Thoracic aorta (tissue), 2 donors: ENCODE data around the gene TRIM65. TPM values are rescaled to one million over a fixed set of nuclear protein-coding genes. Genes with fewer than 3 reads are reported as not detected.

Source experiments
- ATAC-seq: fragments of 150-250 bp; one replicate; pipeline ENCODE4 v1.8.0; 2017; ENCODE audit warnings: low read depth; ENCODE audit not compliant: insufficient number of reproducible peaks, low FRiP score
- DNase-seq: peaks from one replicate; pipeline ENCODE4 v3.0.0-alpha.2; 2020; ENCODE audit warnings: low spot score
- H3K27ac ChIP-seq, 2 donors: fragments of 200-600 bp; sonication (generic); 1 replicate in 1 of 2; 2 replicates in 1 of 2; pipeline ENCODE4 v1.5.1; 2016; ENCODE audit warnings: mild to moderate bottlenecking in 2 of 2, moderate library complexity in 2 of 2
- H3K27me3 ChIP-seq: fragments of 200-600 bp; sonication (generic); replicated peaks from 2 replicates; pipeline ENCODE4 v1.6.0; 2016; ENCODE audit warnings: mild to moderate bottlenecking; ENCODE audit not compliant: insufficient read depth
- H3K36me3 ChIP-seq: fragments of 200-600 bp; sonication (generic); one replicate; pipeline ENCODE4 v1.5.1; 2016
- H3K4me1 ChIP-seq, 2 donors: fragments of 200-600 bp; sonication (generic); 1 replicate in 1 of 2; 2 replicates in 1 of 2; pipeline versions ENCODE4 v1.5.1 to v1.6.0; 2016; ENCODE audit warnings: low read depth in 2 of 2, mild to moderate bottlenecking in 1 of 2; ENCODE audit not compliant: control insufficient read depth in 1 of 2
- H3K4me3 ChIP-seq: fragments of 200-600 bp; sonication (generic); 2 replicates; pipeline ENCODE4 v1.5.1; 2016; ENCODE audit warnings: mild to moderate bottlenecking
- H3K9me3 ChIP-seq: fragments of 200-600 bp; sonication (generic); 2 replicates; pipeline ENCODE4 v1.5.1; 2016
- CTCF ChIP-seq: fragments of 200-600 bp; sonication (generic); IDR thresholded peaks from one replicate; pipeline ENCODE4 v1.5.1; 2019; ENCODE audit warnings: antibody characterized with exemption
- total RNA-seq, 2 donors: library from RNA; depleted of rRNA; stranded (reverse); fragments of >200 nt; gene quantifications; one replicate each; pipeline versions ENCODE4 v1.1.0 to v1.2.3, GENCODE V29; 2016

Gene TRIM65
- total RNA-seq, 2 donors from 2014 or later, result 21.4 to 22.6 TPM

- H3K36me3 ChIP-seq, result peaks cover 7% of the 10 kb centered on the region
- ATAC-seq, result no peak
- no peak for DNase-seq
- H3K4me3 ChIP-seq, result no peak overlapping the region
- no peak overlapping the region for H3K27ac ChIP-seq
- no peaks in the 10 kb centered on the region for H3K27me3 ChIP-seq
- H3K4me1 ChIP-seq, result no peaks in the 10 kb centered on the region
- no peaks in the 10 kb centered on the region for H3K9me3 ChIP-seq
- TF ChIP-seq CTCF, result no peak
Measured at GRCh38 chr17:75922963-75923874, 26.5 kb upstream of the TRIM65 start.

DNA sequence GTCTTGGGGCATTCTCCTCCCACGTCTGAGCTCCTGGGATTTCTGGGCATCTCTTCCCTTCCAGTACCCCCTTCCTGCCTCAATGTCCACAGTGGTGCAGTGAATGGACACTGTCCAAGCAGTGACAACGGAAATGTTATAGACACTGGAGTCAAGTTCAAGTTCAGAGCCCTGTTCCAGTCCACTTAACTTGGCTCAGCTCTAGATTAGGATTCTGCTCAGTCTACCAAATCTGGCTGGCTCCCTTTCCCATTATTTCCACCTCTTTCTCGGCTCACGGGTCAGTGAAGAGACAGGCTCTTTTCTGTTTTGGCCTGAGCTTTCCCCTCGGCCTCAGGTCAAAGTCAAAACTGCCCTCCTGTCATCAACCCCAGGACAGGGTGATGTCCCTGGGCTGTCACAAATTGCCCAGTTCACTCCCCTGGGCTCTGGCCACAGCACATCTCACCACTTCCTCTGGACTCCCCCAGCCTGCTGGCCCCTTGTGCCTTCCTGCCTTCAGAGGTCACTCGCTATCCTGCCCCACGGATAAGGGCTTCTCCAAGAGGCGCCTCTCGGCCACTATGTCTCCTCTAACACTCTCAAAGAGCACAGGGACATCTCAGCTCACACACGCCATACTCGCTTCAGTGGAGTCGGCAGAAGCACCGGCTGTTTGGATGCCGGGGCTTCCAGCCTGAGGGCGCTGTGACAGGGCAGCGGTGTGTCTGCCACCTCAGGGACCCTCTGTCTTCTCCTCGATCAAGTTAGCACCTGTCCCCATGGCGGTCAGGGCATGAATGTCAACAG lies 25.6 kb upstream of the TRIM65 start:
- TF ChIP-seq CTCF, result no peak
- ATAC-seq (no peak), DNase-seq (no peak)
- H3K4me1 ChIP-seq, result no peaks in the 10 kb centered on the region
- peaks cover 7% of the 10 kb centered on the region for H3K36me3 ChIP-seq
- H3K27ac ChIP-seq, result no peak overlapping the region
- H3K9me3 ChIP-seq, result no peaks in the 10 kb centered on the region
- no peaks in the 10 kb centered on the region for H3K27me3 ChIP-seq
- H3K4me3 ChIP-seq, result no peak overlapping the region

- Histone ChIP-seq H3K4me1 (no peaks in the 10 kb centered on the region), H3K27me3 (no peaks in the 10 kb centered on the region), H3K9me3 (no peaks in the 10 kb centered on the region), H3K27ac (no peak overlapping the region), H3K36me3 (peaks cover 7% of the 10 kb centered on the region), H3K4me3 (no peak overlapping the region)
- no peak for DNase-seq
- no peak for ATAC-seq
- TF ChIP-seq CTCF, result no peak
Measured at GRCh38 chr17:75921596-75921995, 24.8 kb upstream of the TRIM65 start.

GRCh38 chr17:75920045-75920560 lies 23.4 kb upstream of the TRIM65 start:
- no peak for ATAC-seq
- Histone ChIP-seq H3K27me3 (no peaks in the 10 kb centered on the region), H3K4me1 (no peaks in the 10 kb centered on the region), H3K4me3 (no peak overlapping the region), H3K9me3 (no peaks in the 10 kb centered on the region), H3K27ac (no peak overlapping the region), H3K36me3 (peaks cover 7% of the 10 kb centered on the region)
- no peak for TF ChIP-seq CTCF
- DNase-seq, result no peak

GRCh38 chr17:75919611-75920010 lies 22.9 kb upstream of the TRIM65 start:
- no peak for TF ChIP-seq CTCF
- no peaks in the 10 kb centered on the region for H3K9me3 ChIP-seq
- H3K4me1 ChIP-seq, result no peaks in the 10 kb centered on the region
- H3K27ac ChIP-seq, result no peak overlapping the region
- DNase-seq (no peak), ATAC-seq (no peak)
- peaks cover 7% of the 10 kb centered on the region for H3K36me3 ChIP-seq
- no peak overlapping the region for H3K4me3 ChIP-seq
- no peaks in the 10 kb centered on the region for H3K27me3 ChIP-seq
